H9 (cell line): ENCODE results near the gene POLE3. TPM values are rescaled to one million over a fixed set of nuclear protein-coding genes. Genes with fewer than 3 reads are reported as not detected.

Experiments used
- DNase-seq: peaks from one replicate; pipeline ENCODE4 v3.0.0-alpha.2; 2017
- H2AFZ ChIP-seq: one replicate; pipeline ENCODE4 v1.6.1; 2013; ENCODE audit warnings: mild to moderate bottlenecking, low read length, control low read depth, moderate library complexity
- H2AK5ac ChIP-seq: 2 replicates; pipeline ENCODE4 v1.6.1; 2013; ENCODE audit warnings: low read length, control low read depth, mixed read lengths; ENCODE audit not compliant: insufficient read length
- H2BK120ac ChIP-seq: one replicate; pipeline ENCODE4 v1.6.1; 2013; ENCODE audit warnings: low read depth, mild to moderate bottlenecking, low read length, control low read depth, inconsistent platforms; ENCODE audit not compliant: poor library complexity, severe bottlenecking
- H2BK12ac ChIP-seq: 2 replicates; pipeline ENCODE4 v1.6.1; 2013; ENCODE audit warnings: low read length, control low read depth, mixed read lengths, low read depth; ENCODE audit not compliant: insufficient read length
- H2BK15ac ChIP-seq: 2 replicates; pipeline ENCODE4 v1.6.1; 2013; ENCODE audit warnings: low read depth, low read length, control low read depth
- H2BK20ac ChIP-seq: one replicate; pipeline ENCODE4 v1.6.1; 2013; ENCODE audit warnings: low read depth, mild to moderate bottlenecking, low read length, control low read depth, inconsistent platforms; ENCODE audit not compliant: poor library complexity, severe bottlenecking
- H2BK5ac ChIP-seq: 2 replicates; pipeline ENCODE4 v1.6.1; 2013; ENCODE audit warnings: low read length, control low read depth, mixed read lengths; ENCODE audit not compliant: insufficient read length
- H3K14ac ChIP-seq: 2 replicates; pipeline ENCODE4 v1.6.1; 2013; ENCODE audit warnings: low read length, control low read depth; ENCODE audit not compliant: insufficient read depth
- H3K18ac ChIP-seq: 2 replicates; pipeline ENCODE4 v1.6.1; 2013; ENCODE audit warnings: low read depth, mild to moderate bottlenecking, mixed read lengths, low read length, control low read depth; ENCODE audit not compliant: insufficient read length
- H3K23ac ChIP-seq: 2 replicates; pipeline ENCODE4 v1.6.1; 2013; ENCODE audit warnings: low read length, control low read depth, mixed read lengths, low read depth; ENCODE audit not compliant: insufficient read length
- H3K23me2 ChIP-seq: 2 replicates; pipeline ENCODE4 v1.6.1; 2013; ENCODE audit warnings: low read depth, mild to moderate bottlenecking, mixed read lengths, low read length, control low read depth; ENCODE audit not compliant: insufficient read length, poor library complexity, severe bottlenecking
- H3K27ac ChIP-seq: 2 replicates; pipeline ENCODE4 v1.5.1; 2013; ENCODE audit warnings: low read length, control low read depth, mixed read lengths, low read depth; ENCODE audit not compliant: insufficient read length
- H3K27me3 ChIP-seq: 2 replicates; pipeline ENCODE4 v1.6.1; 2013; ENCODE audit warnings: low read length, control low read depth, inconsistent platforms; ENCODE audit not compliant: insufficient read depth
- H3K4ac ChIP-seq: 2 replicates; pipeline ENCODE4 v1.6.1; 2013; ENCODE audit warnings: low read depth, mild to moderate bottlenecking, control low read depth, inconsistent platforms, low read length, moderate library complexity
- H3K4me1 ChIP-seq: 2 replicates; pipeline ENCODE4 v1.6.1; 2013; ENCODE audit warnings: low read length, control low read depth, inconsistent platforms; ENCODE audit not compliant: insufficient read depth
- H3K4me2 ChIP-seq: 2 replicates; pipeline ENCODE4 v1.6.1; 2013; ENCODE audit warnings: low read length, control low read depth, mixed read lengths; ENCODE audit not compliant: insufficient read length, insufficient read depth
- H3K56ac ChIP-seq: 2 replicates; pipeline ENCODE4 v1.6.1; 2013; ENCODE audit warnings: low read depth, mild to moderate bottlenecking, mixed read lengths, low read length, control low read depth; ENCODE audit not compliant: insufficient read length
- H3K79me1 ChIP-seq: 2 replicates; pipeline ENCODE4 v1.6.1; 2013; ENCODE audit warnings: low read depth, mild to moderate bottlenecking, moderate library complexity, low read length, control low read depth, inconsistent platforms; ENCODE audit not compliant: insufficient read depth, poor library complexity, severe bottlenecking
- H3K79me2 ChIP-seq: 2 replicates; pipeline ENCODE4 v1.6.1; 2013; ENCODE audit warnings: low read length, control low read depth, inconsistent platforms; ENCODE audit not compliant: insufficient read depth
- H3K9ac ChIP-seq: 2 replicates; pipeline ENCODE4 v1.6.1; 2013; ENCODE audit warnings: low read length, control low read depth, mixed read lengths; ENCODE audit not compliant: insufficient read length; ENCODE audit errors: extremely low read depth
- H3K9me3 ChIP-seq: one replicate; pipeline ENCODE4 v1.6.1; 2013; ENCODE audit warnings: low read depth, low read length, inconsistent platforms; ENCODE audit not compliant: control insufficient read depth
- H3T11ph ChIP-seq: one replicate; pipeline ENCODE4 v1.6.1; 2013; ENCODE audit warnings: mild to moderate bottlenecking, low read length, control low read depth, inconsistent platforms
- H4K20me1 ChIP-seq: one replicate; pipeline ENCODE4 v1.6.1; 2013; ENCODE audit not compliant: control insufficient read depth, insufficient read length, insufficient read depth
- H4K5ac ChIP-seq: 2 replicates; pipeline ENCODE4 v1.6.1; 2013; ENCODE audit warnings: low read depth, mild to moderate bottlenecking, mixed read lengths, low read length, control low read depth; ENCODE audit not compliant: insufficient read length
- H4K8ac ChIP-seq: replicated peaks from 2 replicates; pipeline ENCODE4 v1.6.1; 2013; ENCODE audit warnings: low read length, control low read depth, mixed read lengths, low read depth; ENCODE audit not compliant: insufficient read length
- H4K91ac ChIP-seq: 2 replicates; pipeline ENCODE4 v1.6.1; 2013; ENCODE audit warnings: low read depth, mild to moderate bottlenecking, moderate library complexity, mixed read lengths, low read length, control low read depth; ENCODE audit not compliant: insufficient read length
- H3K27ac Mint-ChIP-seq, 3 experiments: 2 replicates in 2 of 3; 3 replicates in 1 of 3; pipeline ENCODE4 v1.8.0; 2020 to 2021; ENCODE audit warnings: mixed read lengths in 3 of 3, mild to moderate bottlenecking in 1 of 3, moderate library complexity in 1 of 3
- H3K27me3 Mint-ChIP-seq: 2 replicates; pipeline ENCODE4 v1.8.0; 2021; ENCODE audit warnings: low read depth, mild to moderate bottlenecking, moderate library complexity, mixed read lengths
- H3K36me3 Mint-ChIP-seq, 3 experiments: 2 replicates in 2 of 3; 3 replicates in 1 of 3; pipeline ENCODE4 v1.8.0; 2020 to 2021; ENCODE audit warnings: low read depth in 3 of 3, mixed read lengths in 3 of 3; ENCODE audit not compliant: insufficient read depth in 1 of 3
- H3K4me1 Mint-ChIP-seq, 2 experiments: 2 replicates each; pipeline ENCODE4 v1.8.0; 2020; ENCODE audit warnings: mixed read lengths in 2 of 2
- H3K4me3 Mint-ChIP-seq, 2 experiments: 2 replicates in 1 of 2; 3 replicates in 1 of 2; pipeline ENCODE4 v1.8.0; 2020 to 2021; ENCODE audit warnings: mild to moderate bottlenecking in 2 of 2, mixed read lengths in 2 of 2, moderate library complexity in 1 of 2
- H3K9me3 Mint-ChIP-seq, 2 experiments: 2 replicates in 1 of 2; 3 replicates in 1 of 2; pipeline ENCODE4 v1.8.0; 2020; ENCODE audit warnings: mild to moderate bottlenecking in 2 of 2, mixed read lengths in 2 of 2, moderate library complexity in 1 of 2
- CTCF ChIP-seq: fragments of 200-600 bp; sonication (generic); conservative IDR thresholded peaks from 3 replicates; pipeline ENCODE4 v1.8.0; 2021; ENCODE audit warnings: antibody characterized with exemption, mild to moderate bottlenecking
- WGBS: extraction: QIAGEN DNeasy Blood & Tissue Kit; methylation state at CpG from one replicate; pipeline ENCODE4 v1.1.7; 2013; ENCODE audit warnings: missing lambda C conversion rate, low lambda C conversion rate, mixed read lengths; ENCODE audit not compliant: insufficient read length; ENCODE audit errors: extremely low coverage; 5-methylcytosine and 5-hydroxymethylcytosine counted together
- total RNA-seq: library from RNA; stranded (reverse); gene quantifications from 2 replicates; pipeline ENCODE4 v1.2.1, GENCODE V29; 2021

The POLE3 gene
- total RNA-seq, 1 experiment from 2014 or later, result 82.4 TPM

GRCh38 chr9:113369855-113370140, 40.7 kb downstream of the POLE3 start:
- TF ChIP-seq CTCF, result no peak
- Histone ChIP-seq H3T11ph (no peak overlapping the region), H2BK120ac (no peak overlapping the region), H3K4ac (no peak overlapping the region), H3K4me1 (no peaks in the 10 kb centered on the region), H3K23me2 (peaks cover 3% of the 10 kb centered on the region), H4K91ac (no peak overlapping the region), H4K5ac (no peak overlapping the region), H3K56ac (no peak overlapping the region), H4K20me1 (no peaks in the 10 kb centered on the region), H2BK5ac (no peak overlapping the region), H3K27me3 (no peaks in the 10 kb centered on the region), H2BK20ac (no peak overlapping the region), H3K27ac (no peak overlapping the region), H3K23ac (no peak overlapping the region), H3K9ac (no peak overlapping the region), H3K18ac (no peak overlapping the region), H3K4me2 (no peak overlapping the region), H3K9me3 (no peaks in the 10 kb centered on the region), H2BK12ac (no peak overlapping the region), H2BK15ac (no peak overlapping the region), H3K79me2 (no peaks in the 10 kb centered on the region), H3K14ac (no peak overlapping the region), H4K8ac (no peak overlapping the region), H2AK5ac (no peak overlapping the region), H3K79me1 (no peaks in the 10 kb centered on the region), H2AFZ (no peak overlapping the region)
- Mint-ChIP-seq H3K4me3 (no peak overlapping the region), H3K27ac (no peak overlapping the region), H3K36me3 (peaks cover 0 to 24% (median 14%) of the 10 kb centered on the region in 3 experiments; a peak in 5 of 7 replicates), H3K4me1 (peaks cover 8 to 15% of the 10 kb centered on the region in 2 experiments), H3K27me3 (no peaks in the 10 kb centered on the region), H3K9me3 (no peaks in the 10 kb centered on the region)
- no peak for DNase-seq
- WGBS, result no CpG with 5 or more reads among the region's 11 CpGs
